Right ventricle myocardium superior (tissue), 1 donor: ENCODE data around the gene CEP85L. TPM values are rescaled to one million over a fixed set of nuclear protein-coding genes. Genes with fewer than 3 reads are reported as not detected.

Source experiments
- total RNA-seq: library from RNA; stranded (reverse); fragmentation: NEBNext Ultra II Directional; extraction: Animal tissue kit (Norgen Biotek cat#: 25700); gene quantifications from one replicate; pipeline ENCODE4 v1.2.1, GENCODE V29; 2021
- donor health status: DM: no; HTN: yes; CAD: no; lungs with severe emphysema.

Gene CEP85L
- total RNA-seq, 1 donor from 2014 or later, result 17.6 TPM

Other genes starting within 250 kb of the CEP85L start
- 2,342 TPM for gene PLN, start 103.3 kb downstream of the CEP85L start, total RNA-seq
- 26.0 TPM for gene ASF1A, start 242.6 kb upstream of the CEP85L start, total RNA-seq